ENCODE measurements around the gene TGFB2.

The TGFB2 gene

GRCh38 chr1:218464871-218465270 lies 119.7 kb downstream of the TGFB2 start:
- no peak for DNase-seq

GRCh38 chr1:218466341-218467010 lies 121.3 kb downstream of the TGFB2 start:
- DNase-seq, result no peak

GRCh38 chr1:218467101-218468072 lies 122.3 kb downstream of the TGFB2 start:
- no peak for DNase-seq

GRCh38 chr1:218468711-218469110 lies 123.6 kb downstream of the TGFB2 start:
- peak; percentile 54 for DNase-seq

- DNase-seq, result no peak
Measured at GRCh38 chr1:218472885-218473284, 127.7 kb downstream of the TGFB2 start.

- peak; percentile 42 for DNase-seq
Measured at GRCh38 chr1:218473522-218473921, 128.4 kb downstream of the TGFB2 start.

- DNase-seq, result peak; percentile 36
Measured at GRCh38 chr1:218474128-218474527, 129.0 kb downstream of the TGFB2 start.

GRCh38 chr1:218475275-218475674 lies 130.1 kb downstream of the TGFB2 start:
- no peak for DNase-seq

GRCh38 chr1:218475699-218476098 lies 130.6 kb downstream of the TGFB2 start:
- DNase-seq, result no peak

- no peak for DNase-seq
Measured at GRCh38 chr1:218476385-218476784, 131.2 kb downstream of the TGFB2 start.

- DNase-seq, result no peak
Measured at GRCh38 chr1:218478336-218478735, 133.2 kb downstream of the TGFB2 start.

- DNase-seq, result no peak
Measured at GRCh38 chr1:218479436-218480115, 134.4 kb downstream of the TGFB2 start.

- DNase-seq, result no peak
Measured at GRCh38 chr1:218480137-218480536, 135.0 kb downstream of the TGFB2 start.

GRCh38 chr1:218480588-218481099 lies 135.5 kb downstream of the TGFB2 start:
- DNase-seq, result no peak

GRCh38 chr1:218481116-218481775 lies 136.1 kb downstream of the TGFB2 start:
- DNase-seq, result no peak

GRCh38 chr1:218482683-218483082 lies 137.5 kb downstream of the TGFB2 start:
- DNase-seq, result no peak

- DNase-seq, result no peak
Measured at GRCh38 chr1:218485241-218485928, 140.2 kb downstream of the TGFB2 start.

GRCh38 chr1:218488531-218488930 lies 143.4 kb downstream of the TGFB2 start:
- DNase-seq, result no peak

GRCh38 chr1:218488986-218489385 lies 143.8 kb downstream of the TGFB2 start:
- DNase-seq, result no peak

- DNase-seq, result no peak
Measured at GRCh38 chr1:218490406-218490922, 145.3 kb downstream of the TGFB2 start.

GRCh38 chr1:218492874-218493273 lies 147.7 kb downstream of the TGFB2 start:
- DNase-seq, result no peak

- DNase-seq, result no peak
Measured at GRCh38 chr1:218493986-218494385, 148.8 kb downstream of the TGFB2 start.

Data from hematopoietic multipotent progenitor cell treated with erythropoietin and hydrocortisone succinate and interleukin-3 and kit ligand, for 4 days (in vitro differentiated cells).